Hepatocyte (in vitro differentiated cells): ENCODE results near the gene ZNF644.

Source experiments
- EZH2phosphoT487 ChIP-seq: fragments of 200-600 bp; sonication (generic); IDR thresholded peaks from one replicate; pipeline ENCODE4 v1.6.1; 2018; ENCODE audit warnings: antibody characterized with exemption, mild to moderate bottlenecking, low read depth, moderate library complexity; ENCODE audit not compliant: unreplicated experiment, severe bottlenecking
- TF ChIP-seq, protein P1 (sequence below): fragments of 200-600 bp; sonication (generic); IDR thresholded peaks from 2 replicates; pipeline ENCODE4 v1.5.1; 2016; ENCODE audit warnings: antibody characterized with exemption, mild to moderate bottlenecking; ENCODE audit not compliant: poor library complexity

DNA sequence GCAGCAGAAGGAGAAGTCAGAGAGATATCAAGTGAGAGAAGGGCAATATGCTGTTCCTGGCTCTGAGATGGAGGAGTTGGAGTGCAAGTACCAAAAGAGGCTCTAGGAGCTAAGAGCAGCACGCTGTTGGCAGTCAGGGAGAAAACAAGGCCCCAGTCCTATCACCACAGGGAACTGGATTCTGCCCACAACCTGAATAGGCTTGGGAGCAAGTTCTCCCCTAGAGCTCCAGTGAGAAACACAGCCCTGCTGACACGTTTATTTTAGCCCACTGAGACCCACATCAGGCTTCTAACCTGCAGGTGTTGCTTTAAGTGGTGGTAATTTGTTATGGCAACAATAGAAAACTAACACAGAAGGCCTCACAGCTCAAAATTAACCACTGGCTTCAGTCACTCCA, 31.8 kb upstream of the ZNF644 start:
- TF ChIP-seq, protein P1, sequence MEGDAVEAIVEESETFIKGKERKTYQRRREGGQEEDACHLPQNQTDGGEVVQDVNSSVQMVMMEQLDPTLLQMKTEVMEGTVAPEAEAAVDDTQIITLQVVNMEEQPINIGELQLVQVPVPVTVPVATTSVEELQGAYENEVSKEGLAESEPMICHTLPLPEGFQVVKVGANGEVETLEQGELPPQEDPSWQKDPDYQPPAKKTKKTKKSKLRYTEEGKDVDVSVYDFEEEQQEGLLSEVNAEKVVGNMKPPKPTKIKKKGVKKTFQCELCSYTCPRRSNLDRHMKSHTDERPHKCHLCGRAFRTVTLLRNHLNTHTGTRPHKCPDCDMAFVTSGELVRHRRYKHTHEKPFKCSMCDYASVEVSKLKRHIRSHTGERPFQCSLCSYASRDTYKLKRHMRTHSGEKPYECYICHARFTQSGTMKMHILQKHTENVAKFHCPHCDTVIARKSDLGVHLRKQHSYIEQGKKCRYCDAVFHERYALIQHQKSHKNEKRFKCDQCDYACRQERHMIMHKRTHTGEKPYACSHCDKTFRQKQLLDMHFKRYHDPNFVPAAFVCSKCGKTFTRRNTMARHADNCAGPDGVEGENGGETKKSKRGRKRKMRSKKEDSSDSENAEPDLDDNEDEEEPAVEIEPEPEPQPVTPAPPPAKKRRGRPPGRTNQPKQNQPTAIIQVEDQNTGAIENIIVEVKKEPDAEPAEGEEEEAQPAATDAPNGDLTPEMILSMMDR: no peak
- TF ChIP-seq EZH2phosphoT487: no peak
